Measurements from ENCODE around the gene NPHP4. TPM values are rescaled to one million over a fixed set of nuclear protein-coding genes. Genes with fewer than 3 reads are reported as not detected.

NPHP4 gene
- polyA plus RNA-seq, 3 donors, result 0.39 to 13.7 (median 1.2) TPM

GRCh38 chr1:5945445-5945844 lies 46.8 kb downstream of the NPHP4 start:
- no peaks in the 10 kb centered on the region for H3K9me3 Mint-ChIP-seq
- Histone ChIP-seq H3K4me1 (ENCODE audit: control insufficient read depth in 1 of 2, insufficient read depth in 2 of 2, low read length in 2 of 2) (no peaks in the 10 kb centered on the region), H3K4me3 (replicated peaks in 1 of 3; ENCODE audit: low read depth in 2 of 3, low read length in 3 of 3) (no peak overlapping the region), H3K9ac (ENCODE audit: insufficient read depth, low read length, poor library complexity, severe bottlenecking) (no peak overlapping the region), H2AFZ (ENCODE audit: insufficient read depth, low read depth, low read length, poor library complexity, severe bottlenecking) (no peak overlapping the region), H3K9me3 (replicated peaks in 1 of 2; ENCODE audit: control insufficient read depth in 1 of 2, insufficient read depth in 1 of 2, low read length in 2 of 2) (no peaks in the 10 kb centered on the region), H3K36me3 (replicated peaks in 1 of 2; ENCODE audit: control insufficient read depth in 1 of 2, insufficient read depth in 2 of 2, low read length in 2 of 2) (peaks cover 10 to 13% of the 10 kb centered on the region in 2 donors), H3K79me2 (ENCODE audit: insufficient read depth, low read length) (no peaks in the 10 kb centered on the region), H3K27me3 (ENCODE audit: control insufficient read depth in 2 of 2, insufficient read depth in 2 of 2, low read length in 2 of 2) (no peaks in the 10 kb centered on the region), H3K4me2 (replicated peaks; ENCODE audit: extremely low read depth, low read length, poor library complexity, severe bottlenecking) (no peak overlapping the region), H4K20me1 (ENCODE audit: insufficient read depth, low read length) (no peaks in the 10 kb centered on the region), H3K27ac (ENCODE audit: low read depth in 1 of 2, low read length in 2 of 2) (no peak overlapping the region)
- peaks cover 30 to 32% of the 10 kb centered on the region in 2 donors for H3K36me3 Mint-ChIP-seq
- intact Hi-C loops (cut with micrococcal nuclease), result no loop called here
- no peaks in the 10 kb centered on the region for H3K4me1 Mint-ChIP-seq
- WGBS (ENCODE audit: insufficient coverage), result 98% methylated on average over 10 of the region's 14 CpGs
- H3K27ac Mint-ChIP-seq, result no peak overlapping the region
- no peak overlapping the region for H3K4me3 Mint-ChIP-seq
- DNase-seq, result no peak
- H3K27me3 Mint-ChIP-seq (ENCODE audit: low read depth in 3 of 3), result peaks cover 0 to 2% (median 0%) of the 10 kb centered on the region in 3 donors
- no peak for TF ChIP-seq CTCF (IDR thresholded peaks at IDR 0.05)

- Histone ChIP-seq H3K9ac (ENCODE audit: insufficient read depth, low read length, poor library complexity, severe bottlenecking) (no peak overlapping the region), H3K79me2 (ENCODE audit: insufficient read depth, low read length) (no peaks in the 10 kb centered on the region), H2AFZ (ENCODE audit: insufficient read depth, low read depth, low read length, poor library complexity, severe bottlenecking) (no peak overlapping the region), H3K27ac (ENCODE audit: low read depth in 1 of 2, low read length in 2 of 2) (no peak overlapping the region), H3K4me2 (replicated peaks; ENCODE audit: extremely low read depth, low read length, poor library complexity, severe bottlenecking) (no peak overlapping the region), H3K36me3 (replicated peaks in 1 of 2; ENCODE audit: control insufficient read depth in 1 of 2, insufficient read depth in 2 of 2, low read length in 2 of 2) (peaks cover 10 to 13% of the 10 kb centered on the region in 2 donors), H4K20me1 (ENCODE audit: insufficient read depth, low read length) (no peaks in the 10 kb centered on the region), H3K27me3 (ENCODE audit: control insufficient read depth in 2 of 2, insufficient read depth in 2 of 2, low read length in 2 of 2) (no peaks in the 10 kb centered on the region), H3K4me1 (ENCODE audit: control insufficient read depth in 1 of 2, insufficient read depth in 2 of 2, low read length in 2 of 2) (no peaks in the 10 kb centered on the region), H3K4me3 (replicated peaks in 1 of 3; ENCODE audit: low read depth in 2 of 3, low read length in 3 of 3) (no peak overlapping the region), H3K9me3 (replicated peaks in 1 of 2; ENCODE audit: control insufficient read depth in 1 of 2, insufficient read depth in 1 of 2, low read length in 2 of 2) (no peaks in the 10 kb centered on the region)
- 98% methylated on average over 9 of the region's 12 CpGs for WGBS (ENCODE audit: insufficient coverage)
- no peak overlapping the region for H3K27ac Mint-ChIP-seq
- H3K27me3 Mint-ChIP-seq (ENCODE audit: low read depth in 3 of 3), result peaks cover 0 to 2% (median 0%) of the 10 kb centered on the region in 3 donors
- H3K36me3 Mint-ChIP-seq, result peaks cover 30% of the 10 kb centered on the region in 2 donors
- H3K9me3 Mint-ChIP-seq, result no peaks in the 10 kb centered on the region
- TF ChIP-seq CTCF (IDR thresholded peaks at IDR 0.05), result no peak
- intact Hi-C loops (cut with micrococcal nuclease), result no loop called here
- no peak for DNase-seq
- H3K4me3 Mint-ChIP-seq, result no peak overlapping the region
- no peaks in the 10 kb centered on the region for H3K4me1 Mint-ChIP-seq
These were observed 47.4 kb downstream of the NPHP4 start for GRCh38 chr1:5944843-5945167.
